ENCODE data around the gene LCA5. TPM values are rescaled to one million over a fixed set of nuclear protein-coding genes. Genes with fewer than 3 reads are reported as not detected.

LCA5 gene
- total and polyA plus RNA-seq, 11 donors: 0.42 to 3.6 (median 1.9) TPM

DNA sequence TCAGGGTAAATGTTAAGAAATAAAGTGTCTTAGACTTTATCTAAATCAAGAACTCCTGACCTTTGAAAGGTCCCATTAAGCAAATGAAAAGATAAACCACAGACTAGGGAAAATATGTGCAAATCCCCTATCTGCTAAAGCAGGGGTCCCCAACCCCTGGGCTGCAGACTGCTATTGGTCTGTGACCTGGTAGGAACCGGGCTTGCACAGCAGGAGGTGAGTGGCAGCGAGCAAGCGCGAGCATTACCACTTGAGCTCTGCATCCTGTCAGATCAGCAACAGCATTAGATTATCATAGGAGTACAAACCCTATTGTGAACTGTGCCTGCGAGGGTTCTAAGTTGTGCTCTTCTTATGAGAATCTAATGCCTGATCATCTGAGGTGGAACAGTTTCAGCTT is 42.4 kb downstream of the LCA5 start:
- no peaks in the 10 kb centered on the region for H3K27me3 ChIP-seq
- WGBS, 4 donors: 78 to 87% (median 81%) methylated on average over 5 of the region's 5 CpGs
- H3K4me3 ChIP-seq: no peak overlapping the region
- H3K27ac ChIP-seq: no peak overlapping the region
- no peak for ATAC-seq
- no peak for TF ChIP-seq POLR2A (IDR thresholded peaks at IDR 0.05)
- TF ChIP-seq, protein P1, sequence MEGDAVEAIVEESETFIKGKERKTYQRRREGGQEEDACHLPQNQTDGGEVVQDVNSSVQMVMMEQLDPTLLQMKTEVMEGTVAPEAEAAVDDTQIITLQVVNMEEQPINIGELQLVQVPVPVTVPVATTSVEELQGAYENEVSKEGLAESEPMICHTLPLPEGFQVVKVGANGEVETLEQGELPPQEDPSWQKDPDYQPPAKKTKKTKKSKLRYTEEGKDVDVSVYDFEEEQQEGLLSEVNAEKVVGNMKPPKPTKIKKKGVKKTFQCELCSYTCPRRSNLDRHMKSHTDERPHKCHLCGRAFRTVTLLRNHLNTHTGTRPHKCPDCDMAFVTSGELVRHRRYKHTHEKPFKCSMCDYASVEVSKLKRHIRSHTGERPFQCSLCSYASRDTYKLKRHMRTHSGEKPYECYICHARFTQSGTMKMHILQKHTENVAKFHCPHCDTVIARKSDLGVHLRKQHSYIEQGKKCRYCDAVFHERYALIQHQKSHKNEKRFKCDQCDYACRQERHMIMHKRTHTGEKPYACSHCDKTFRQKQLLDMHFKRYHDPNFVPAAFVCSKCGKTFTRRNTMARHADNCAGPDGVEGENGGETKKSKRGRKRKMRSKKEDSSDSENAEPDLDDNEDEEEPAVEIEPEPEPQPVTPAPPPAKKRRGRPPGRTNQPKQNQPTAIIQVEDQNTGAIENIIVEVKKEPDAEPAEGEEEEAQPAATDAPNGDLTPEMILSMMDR (IDR thresholded peaks at IDR 0.05): no peak
- intact Hi-C loops (cut with DNase I): no loop called here
- H3K4me1 ChIP-seq: no peaks in the 10 kb centered on the region
- H3K36me3 ChIP-seq: peaks cover 0 to 26% (median 2%) of the 10 kb centered on the region in 9 donors
- DNase-seq: no peak
- H3K9me3 ChIP-seq: no peaks in the 10 kb centered on the region

DNA sequence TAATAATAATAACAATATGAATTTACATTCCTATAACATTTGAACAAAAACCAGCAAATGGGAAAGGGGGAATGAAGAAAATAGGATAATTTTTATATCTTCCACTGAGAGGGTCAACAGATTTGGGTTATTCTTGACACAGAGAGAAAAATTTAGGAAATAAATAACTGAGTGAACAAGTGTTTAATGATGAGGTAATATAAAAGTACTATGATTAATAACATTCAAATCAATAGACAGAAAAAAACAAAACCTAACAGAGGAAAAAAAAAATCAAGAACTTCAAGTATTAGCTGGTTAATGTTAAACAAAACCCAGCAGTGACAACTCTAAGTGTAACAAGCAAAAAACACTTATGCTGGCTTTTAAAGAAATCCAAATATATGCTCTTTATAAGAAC is 66.5 kb downstream of the LCA5 start:
- ATAC-seq (no peak), DNase-seq (no peak)
- no peaks in the 10 kb centered on the region for H3K9me3 ChIP-seq
- H3K27ac ChIP-seq: no peak overlapping the region
- no peaks in the 10 kb centered on the region for H3K27me3 ChIP-seq
- no peaks in the 10 kb centered on the region for H3K36me3 ChIP-seq
- TF ChIP-seq POLR2A (IDR thresholded peaks at IDR 0.05): no peak
- TF ChIP-seq, protein P1 (IDR thresholded peaks at IDR 0.05): no peak
- peaks cover 0 to 8% (median 0%) of the 10 kb centered on the region in 12 donors for H3K4me1 ChIP-seq
- H3K4me3 ChIP-seq: no peak overlapping the region
- intact Hi-C loops (cut with DNase I): no loop called here

DNA sequence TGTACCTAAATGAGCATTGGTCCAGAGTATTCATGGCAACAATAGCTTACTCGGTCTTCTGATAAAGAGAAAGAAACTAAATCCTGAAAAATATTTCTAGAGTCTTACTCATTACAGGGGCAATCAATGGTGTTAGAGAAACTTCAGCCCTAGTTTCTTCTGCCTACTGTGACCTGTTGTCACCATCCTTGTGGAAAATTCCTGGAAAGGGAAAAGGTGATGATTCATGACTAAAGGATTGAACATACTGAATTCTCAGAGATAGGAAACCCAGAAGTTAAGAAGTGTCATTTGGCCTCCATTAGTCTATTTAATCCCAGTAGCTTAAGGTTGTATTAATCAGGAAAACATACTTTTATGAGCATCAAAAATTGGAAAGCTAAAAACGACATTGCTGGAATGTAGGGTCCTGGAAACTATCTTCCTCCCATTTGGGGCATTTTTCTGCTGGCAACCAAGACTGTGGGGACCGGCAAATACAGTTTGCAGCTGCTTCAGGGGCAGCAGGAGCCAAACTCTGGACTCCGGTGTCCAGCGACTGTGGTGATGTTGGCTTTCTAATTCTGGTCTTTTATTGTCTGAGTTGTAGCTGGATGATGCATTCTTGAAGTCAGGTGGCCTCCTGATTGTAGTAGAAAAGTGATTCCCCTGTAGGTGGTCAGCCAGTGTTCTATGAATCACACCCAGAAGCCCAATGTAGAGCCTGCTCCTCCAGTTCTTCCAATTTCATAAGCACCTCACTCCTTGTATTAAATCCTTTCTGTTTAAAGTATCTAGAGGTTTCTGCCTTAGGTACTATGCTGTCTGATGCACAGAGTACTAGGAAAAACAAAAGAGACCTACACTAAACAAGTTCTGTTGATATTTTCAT is 67.6 kb downstream of the LCA5 start:
- Histone ChIP-seq H3K36me3 (no peaks in the 10 kb centered on the region), H3K9me3 (no peaks in the 10 kb centered on the region), H3K27me3 (no peaks in the 10 kb centered on the region), H3K27ac (no peak overlapping the region), H3K4me1 (peaks cover 0 to 8% (median 0%) of the 10 kb centered on the region in 12 donors), H3K4me3 (no peak overlapping the region)
- no peak for TF ChIP-seq POLR2A (IDR thresholded peaks at IDR 0.05)
- TF ChIP-seq, protein P1 (IDR thresholded peaks at IDR 0.05): no peak
- no peak for ATAC-seq
- intact Hi-C loops (cut with DNase I): loop anchor here in 3 of 10 donors (10.0 kb wide), 3 partner anchors 155 to 395 kb away; partner anchors contain the start of gene PHIP (in 2 of the 3)
- DNase-seq: no peak
- WGBS, 4 donors: 67 to 80% (median 72%) methylated on average over 4 to 5 of the region's 5 CpGs

DNA sequence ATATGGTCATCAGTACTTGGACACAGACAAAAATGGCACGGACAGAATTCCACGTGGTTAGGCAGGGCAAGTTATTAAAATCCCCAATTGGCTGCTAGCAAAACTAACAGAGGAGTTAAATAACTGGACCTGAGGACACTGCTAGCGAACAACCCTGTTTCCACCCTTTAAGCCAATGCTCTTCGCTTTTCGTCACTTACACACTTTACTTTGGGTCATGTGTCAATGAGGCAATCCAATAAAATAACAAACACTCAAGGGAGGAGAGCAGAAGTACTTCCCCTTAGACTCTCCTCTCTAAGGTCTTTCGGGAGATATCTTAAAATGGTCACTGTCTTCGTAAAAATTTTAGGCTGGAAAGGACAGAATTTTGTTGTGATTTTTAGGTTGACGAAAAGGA is 68.6 kb downstream of the LCA5 start:
- Histone ChIP-seq H3K27ac (no peak overlapping the region), H3K4me1 (peaks cover 0 to 8% (median 0%) of the 10 kb centered on the region in 12 donors), H3K4me3 (no peak overlapping the region), H3K27me3 (no peaks in the 10 kb centered on the region), H3K9me3 (no peaks in the 10 kb centered on the region), H3K36me3 (no peaks in the 10 kb centered on the region)
- peak in 1 of 4 donors; percentile 20 for ATAC-seq
- DNase-seq: no peak
- WGBS, 4 donors: 60 to 77% (median 71%) methylated on average over 8 of the region's 8 CpGs
- intact Hi-C loops (cut with DNase I): loop anchor here in 3 of 10 donors (10.0 kb wide), 3 partner anchors 154 to 394 kb away; partner anchors contain the start of gene PHIP (in 2 of the 3)
- TF ChIP-seq, protein P1 (IDR thresholded peaks at IDR 0.05): no peak
- no peak for TF ChIP-seq POLR2A (IDR thresholded peaks at IDR 0.05)

Measured in heart left ventricle (tissue), 16 donors.